BLaER1 treated with 17β-estradiol and CSF1 and Interleukin-3, amounts not matched to agents 10 nM and 100 nM (cell line): ENCODE data around the gene SLC46A2.

Experiments
- H3K27ac ChIP-seq, 11 experiments: shearing (Covaris generic); formaldehyde crosslinking; 2 replicates each; pipeline ENCODE4 v1.8.1; 2022
- H3K27me3 ChIP-seq, 11 experiments: shearing (Covaris generic); formaldehyde crosslinking; 2 replicates each; pipeline ENCODE4 v1.8.1; 2022
- H3K36me3 ChIP-seq, 11 experiments: shearing (Covaris generic); formaldehyde crosslinking; 2 replicates each; pipeline ENCODE4 v1.8.1; 2022
- H3K4me1 ChIP-seq, 10 experiments: shearing (Covaris generic); formaldehyde crosslinking; 2 replicates each; pipeline ENCODE4 v1.8.1; 2022
- H3K4me2 ChIP-seq, 11 experiments: shearing (Covaris generic); formaldehyde crosslinking; 2 replicates each; pipeline ENCODE4 v1.8.1; 2022
- H3K4me3 ChIP-seq, 10 experiments: shearing (Covaris generic); formaldehyde crosslinking; 2 replicates each; pipeline ENCODE4 v1.8.1; 2022
- H3K9ac ChIP-seq, 11 experiments: shearing (Covaris generic); formaldehyde crosslinking; 2 replicates each; pipeline ENCODE4 v1.8.1; 2022
- H3K9me3 ChIP-seq, 11 experiments: shearing (Covaris generic); formaldehyde crosslinking; replicated peaks in 1 of 11; 2 replicates each; pipeline ENCODE4 v1.8.1; 2022
- H4K20me1 ChIP-seq, 11 experiments: shearing (Covaris generic); formaldehyde crosslinking; 2 replicates each; pipeline ENCODE4 v1.8.1; 2022
- Cebpa-rat ChIP-seq, 11 experiments: shearing (Covaris generic); IDR thresholded peaks; 2 replicates each; pipeline ENCODE4 v1.8.1; 2022

SLC46A2 gene

DNA sequence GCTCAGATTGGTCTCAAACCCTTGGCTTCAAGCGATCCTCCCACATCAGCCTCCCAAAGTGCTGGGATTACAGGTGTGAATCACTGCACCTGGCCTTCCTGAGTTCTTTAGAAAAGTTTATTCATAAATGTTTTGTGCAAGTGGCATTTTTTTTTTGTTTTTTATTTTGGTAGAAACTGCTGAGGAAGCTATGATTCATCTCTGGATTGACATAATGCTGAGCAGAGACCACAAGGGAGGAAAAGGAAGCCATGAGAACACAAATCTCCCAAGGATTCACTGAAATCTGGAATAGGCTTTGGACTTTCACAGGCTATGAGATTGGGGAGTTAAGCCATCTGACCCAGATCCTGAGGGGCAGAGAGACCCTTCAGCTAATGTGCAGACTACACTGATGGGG lies 3.4 kb upstream of the SLC46A2 start:
- peaks cover 0 to 17% (median 0%) of the 10 kb centered on the region in 11 experiments; a peak in 6 of 22 replicates for H3K36me3 ChIP-seq
- no peaks in the 10 kb centered on the region for H3K27me3 ChIP-seq
- peak overlapping the region in 9 of 11 experiments; percentile 20 to 89 (median 81); a peak in 17 of 22 replicates for H3K4me2 ChIP-seq
- H3K27ac ChIP-seq, result peak overlapping the region in 10 of 11 experiments; percentile 40 to 99 (median 89); a peak in 19 of 22 replicates
- H3K4me3 ChIP-seq, result peak overlapping the region in 2 of 10 experiments; percentile 1 to 2; a peak in 2 of 20 replicates
- no peaks in the 10 kb centered on the region for H4K20me1 ChIP-seq
- no peak for TF ChIP-seq Cebpa-rat (IDR thresholded peaks at IDR 0.05)
- peak overlapping the region in 8 of 11 experiments; percentile 31 to 81 (median 78); a peak in 13 of 22 replicates for H3K9ac ChIP-seq
- peaks cover 0 to 79% (median 58%) of the 10 kb centered on the region in 10 experiments; a peak in 18 of 20 replicates for H3K4me1 ChIP-seq
- H3K9me3 ChIP-seq, result peaks cover 0 to 30% (median 21%) of the 10 kb centered on the region in 11 experiments; a peak in 20 of 22 replicates

DNA sequence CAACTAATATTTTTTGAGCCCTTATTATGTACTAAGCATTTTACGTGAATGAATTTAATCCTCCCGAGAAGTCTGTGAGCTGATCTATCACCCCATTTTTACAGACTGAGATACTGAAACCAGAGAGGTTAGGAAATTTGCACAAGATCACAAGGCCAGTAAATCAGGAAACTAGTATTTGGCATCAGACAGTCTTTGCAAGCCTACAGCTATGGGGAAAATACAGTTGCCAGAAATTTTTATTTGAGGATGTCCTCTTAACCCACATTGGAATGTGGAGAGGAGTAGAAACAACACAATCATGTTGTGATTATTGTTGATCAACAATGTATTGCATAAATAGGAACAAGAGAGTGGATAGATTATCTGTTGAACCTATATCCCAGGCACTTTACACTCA lies 2.3 kb upstream of the SLC46A2 start:
- H3K9ac ChIP-seq, result peak overlapping the region in 5 of 11 experiments; percentile 78 to 81 (median 80); a peak in 6 of 22 replicates
- no peak overlapping the region for H3K4me3 ChIP-seq
- TF ChIP-seq Cebpa-rat (IDR thresholded peaks at IDR 0.05), result no peak

DNA sequence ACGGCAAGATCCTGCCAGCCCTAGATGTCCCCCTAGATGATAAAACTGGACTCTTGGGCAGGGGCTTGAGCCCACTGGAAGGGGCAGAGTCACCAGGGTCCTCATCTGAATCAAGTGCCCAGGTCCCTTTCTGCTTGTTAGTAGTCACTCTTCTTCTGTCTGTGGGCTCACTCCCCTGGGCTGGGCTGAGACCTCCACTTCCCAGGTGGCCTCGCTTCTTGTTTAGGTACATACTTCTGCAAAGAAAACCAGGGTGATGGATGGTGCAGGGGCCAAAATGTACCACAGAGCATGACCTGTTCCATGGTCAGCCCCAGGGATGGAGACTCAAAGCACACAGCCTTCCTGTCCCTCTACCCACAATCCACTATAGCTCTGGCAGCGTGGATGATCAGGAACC lies 845 bp upstream of the SLC46A2 start:
- Histone ChIP-seq H4K20me1 (no peaks in the 10 kb centered on the region), H3K36me3 (peaks cover 0 to 18% (median 0%) of the 10 kb centered on the region in 11 experiments; a peak in 6 of 22 replicates), H3K4me1 (peaks cover 0 to 66% (median 44%) of the 10 kb centered on the region in 10 experiments; a peak in 18 of 20 replicates), H3K27ac (peak overlapping the region in 5 of 11 experiments; percentile 38 to 99 (median 95); a peak in 9 of 22 replicates), H3K4me2 (peak overlapping the region in 3 of 11 experiments; percentile 83 to 88 (median 85); a peak in 5 of 22 replicates), H3K27me3 (no peaks in the 10 kb centered on the region), H3K9me3 (peaks cover 0 to 31% (median 21%) of the 10 kb centered on the region in 11 experiments; a peak in 20 of 22 replicates), H3K4me3 (no peak overlapping the region), H3K9ac (no peak overlapping the region)
- TF ChIP-seq Cebpa-rat (IDR thresholded peaks at IDR 0.05), result no peak

More for the DNA sequence above, 2.3 kb upstream of the SLC46A2 start:
- Histone ChIP-seq H4K20me1 (no peaks in the 10 kb centered on the region), H3K36me3 (peaks cover 0 to 18% (median 0%) of the 10 kb centered on the region in 11 experiments; a peak in 6 of 22 replicates), H3K4me1 (peaks cover 0 to 70% (median 48%) of the 10 kb centered on the region in 10 experiments; a peak in 18 of 20 replicates), H3K27me3 (no peaks in the 10 kb centered on the region), H3K27ac (peak overlapping the region in 7 of 11 experiments; percentile 75 to 99 (median 95); a peak in 13 of 22 replicates), H3K4me2 (peak overlapping the region in 6 of 11 experiments; percentile 77 to 89 (median 84); a peak in 12 of 22 replicates), H3K9me3 (peaks cover 0 to 31% (median 21%) of the 10 kb centered on the region in 11 experiments; a peak in 20 of 22 replicates)

DNA sequence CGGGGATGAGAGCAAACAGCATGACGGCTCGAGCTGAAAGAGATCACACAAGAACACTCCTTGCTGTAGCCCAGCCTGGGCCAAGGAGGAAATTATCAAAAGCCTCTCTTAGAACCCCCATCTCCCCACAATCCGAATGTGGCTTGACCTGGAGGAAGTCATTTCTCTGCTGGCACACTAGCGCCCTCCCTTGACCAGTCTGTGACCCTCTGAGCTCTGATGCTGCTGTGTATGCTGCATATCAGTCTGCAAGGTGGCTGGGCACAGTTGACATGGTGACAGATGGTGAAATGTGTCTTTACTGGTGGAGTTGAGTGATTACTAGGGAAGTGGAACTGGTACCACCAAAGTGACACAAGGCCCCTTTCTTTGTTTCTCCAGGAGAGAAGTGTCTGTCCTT lies 3.3 kb downstream of the SLC46A2 start:
- Histone ChIP-seq H3K36me3 (peaks cover 0 to 18% (median 0%) of the 10 kb centered on the region in 11 experiments; a peak in 6 of 22 replicates), H3K9me3 (peaks cover 0 to 31% (median 21%) of the 10 kb centered on the region in 11 experiments; a peak in 20 of 22 replicates), H3K27ac (peak overlapping the region in 4 of 11 experiments; percentile 0 to 43 (median 36); a peak in 5 of 22 replicates), H3K27me3 (no peaks in the 10 kb centered on the region), H3K4me2 (peak overlapping the region in 5 of 11 experiments; percentile 5 to 42 (median 34); a peak in 7 of 22 replicates), H3K9ac (no peak overlapping the region), H3K4me3 (no peak overlapping the region), H3K4me1 (peaks cover 0 to 53% (median 10%) of the 10 kb centered on the region in 10 experiments; a peak in 10 of 20 replicates), H4K20me1 (no peaks in the 10 kb centered on the region)
- TF ChIP-seq Cebpa-rat (IDR thresholded peaks at IDR 0.05), result no peak

DNA sequence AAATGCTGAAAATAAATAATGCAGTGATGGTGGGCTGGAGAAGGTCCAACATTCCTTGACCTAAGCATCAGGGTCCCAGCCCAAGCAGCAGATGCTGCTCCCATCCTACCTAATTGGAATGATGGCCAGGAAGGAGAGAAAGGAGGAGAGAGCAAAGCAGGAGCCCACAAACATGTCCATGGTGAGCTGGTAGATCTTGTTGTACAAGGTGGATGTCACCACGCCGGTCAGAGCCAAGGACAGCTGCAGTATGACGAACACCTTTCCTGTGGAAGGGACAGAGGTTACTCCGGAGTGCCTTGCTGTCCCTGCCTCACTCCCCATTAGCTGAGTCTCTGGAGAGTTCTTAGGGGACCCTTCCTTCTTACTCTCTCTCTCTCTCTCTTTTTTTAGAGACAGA lies 4.3 kb downstream of the SLC46A2 start:
- Histone ChIP-seq H3K36me3 (peaks cover 0 to 24% (median under 1%) of the 10 kb centered on the region in 11 experiments; a peak in 8 of 22 replicates), H3K27me3 (no peaks in the 10 kb centered on the region), H3K4me1 (peaks cover 0 to 45% (median 8%) of the 10 kb centered on the region in 10 experiments; a peak in 8 of 20 replicates), H3K27ac (peak overlapping the region in 2 of 11 experiments; percentile 39 to 43; a peak in 2 of 22 replicates), H4K20me1 (no peaks in the 10 kb centered on the region), H3K9me3 (peaks cover 0 to 26% (median 21%) of the 10 kb centered on the region in 11 experiments; a peak in 20 of 22 replicates), H3K4me2 (no peak overlapping the region), H3K4me3 (no peak overlapping the region), H3K9ac (no peak overlapping the region)
- no peak for TF ChIP-seq Cebpa-rat (IDR thresholded peaks at IDR 0.05)

DNA sequence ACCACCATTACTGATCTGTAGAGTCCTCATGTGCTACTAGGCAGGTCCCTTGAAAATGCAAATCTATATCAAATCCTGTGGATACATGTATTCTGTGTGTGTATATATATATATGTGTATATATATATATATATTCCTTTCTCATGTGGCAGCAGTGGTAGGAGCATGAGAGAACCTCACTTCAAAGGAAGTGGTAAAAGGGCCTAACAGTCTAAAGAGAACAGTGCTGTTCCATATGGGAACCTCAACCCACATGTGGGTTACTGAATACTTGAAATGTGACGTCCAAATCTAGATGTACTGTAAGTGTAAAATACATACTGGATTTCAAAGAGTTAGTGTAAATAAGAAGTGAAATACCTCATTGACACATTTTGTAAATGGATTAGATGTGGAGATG lies 5.4 kb downstream of the SLC46A2 start:
- Histone ChIP-seq H3K36me3 (peaks cover 0 to 33% (median 4%) of the 10 kb centered on the region in 11 experiments; a peak in 11 of 22 replicates), H3K4me1 (peaks cover 0 to 50% (median 8%) of the 10 kb centered on the region in 10 experiments; a peak in 8 of 20 replicates), H3K9me3 (peaks cover 0 to 16% (median 11%) of the 10 kb centered on the region in 11 experiments; a peak in 20 of 22 replicates), H3K27ac (no peak overlapping the region), H3K9ac (no peak overlapping the region), H3K4me3 (no peak overlapping the region), H3K4me2 (peak overlapping the region in 1 of 11 experiments; percentile 15; a peak in 1 of 22 replicates), H4K20me1 (no peaks in the 10 kb centered on the region), H3K27me3 (no peaks in the 10 kb centered on the region)
- TF ChIP-seq Cebpa-rat (IDR thresholded peaks at IDR 0.05), result no peak

DNA sequence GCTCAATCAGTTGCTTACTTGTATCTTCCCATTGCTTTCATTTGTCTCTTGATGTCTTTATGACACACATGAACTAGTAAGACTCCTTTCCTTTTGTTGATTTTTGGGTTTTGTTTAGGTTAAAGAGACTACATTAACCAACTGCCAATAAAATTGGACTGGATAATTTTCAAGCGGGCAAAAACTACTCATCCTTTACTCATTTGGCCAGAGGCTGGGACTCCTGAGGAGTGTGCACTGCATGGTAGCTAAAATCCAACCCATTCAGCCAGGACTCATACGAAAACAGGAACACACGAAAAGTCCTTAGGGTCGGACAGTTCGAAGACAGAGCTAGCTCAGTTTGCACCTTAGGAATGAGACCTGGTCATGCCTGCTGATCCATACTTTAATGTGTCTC lies 6.0 kb downstream of the SLC46A2 start:
- no peak for TF ChIP-seq Cebpa-rat (IDR thresholded peaks at IDR 0.05)
- 0 out of 22 replicates have a peak overlapping the region, but pooled peaks of 1 of the 11 experiments have one; percentile 15 for H3K4me2 ChIP-seq
- H3K4me1 ChIP-seq, result peaks cover 0 to 50% (median 8%) of the 10 kb centered on the region in 10 experiments; a peak in 8 of 20 replicates
- no peaks in the 10 kb centered on the region for H4K20me1 ChIP-seq
- no peak overlapping the region for H3K27ac ChIP-seq
- no peak overlapping the region for H3K4me3 ChIP-seq
- peaks cover 0 to 33% (median 5%) of the 10 kb centered on the region in 11 experiments; a peak in 12 of 22 replicates for H3K36me3 ChIP-seq
- no peaks in the 10 kb centered on the region for H3K27me3 ChIP-seq
- H3K9ac ChIP-seq, result no peak overlapping the region
- peaks cover 0 to 10% (median 5%) of the 10 kb centered on the region in 11 experiments; a peak in 18 of 22 replicates for H3K9me3 ChIP-seq

DNA sequence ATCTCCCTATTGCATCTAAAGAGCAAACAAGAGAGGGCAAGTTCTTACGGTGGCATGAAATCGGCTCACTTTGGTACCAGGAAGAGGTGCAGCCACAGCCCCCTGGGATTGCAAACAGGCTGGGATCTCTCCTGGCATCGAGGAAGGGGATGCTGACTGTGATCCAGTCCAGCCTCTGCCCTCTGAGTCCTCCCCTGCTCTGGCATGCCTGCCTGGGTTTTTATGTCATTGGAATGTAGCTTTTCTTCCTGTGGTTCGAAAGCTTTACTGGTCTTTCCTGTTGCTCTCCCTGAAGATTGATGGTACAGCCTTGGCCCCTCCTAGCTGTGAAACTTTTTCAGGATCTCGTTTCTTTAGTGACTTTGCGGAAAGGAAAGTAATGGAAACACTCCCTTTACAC lies 6.6 kb downstream of the SLC46A2 start:
- Histone ChIP-seq H3K36me3 (peaks cover 0 to 33% (median 5%) of the 10 kb centered on the region in 11 experiments; a peak in 12 of 22 replicates), H3K27ac (no peak overlapping the region), H3K4me2 (peak overlapping the region in 3 of 11 experiments; percentile 20 to 39 (median 23); a peak in 1 of 22 replicates), H3K4me3 (no peak overlapping the region), H4K20me1 (no peaks in the 10 kb centered on the region), H3K9me3 (peaks cover 0 to 3% (median 0%) of the 10 kb centered on the region in 11 experiments; a peak in 4 of 22 replicates), H3K4me1 (peaks cover 0 to 50% (median 8%) of the 10 kb centered on the region in 10 experiments; a peak in 8 of 20 replicates), H3K27me3 (no peaks in the 10 kb centered on the region), H3K9ac (no peak overlapping the region; a peak in 1 of 22 replicates)
- no peak for TF ChIP-seq Cebpa-rat (IDR thresholded peaks at IDR 0.05)

DNA sequence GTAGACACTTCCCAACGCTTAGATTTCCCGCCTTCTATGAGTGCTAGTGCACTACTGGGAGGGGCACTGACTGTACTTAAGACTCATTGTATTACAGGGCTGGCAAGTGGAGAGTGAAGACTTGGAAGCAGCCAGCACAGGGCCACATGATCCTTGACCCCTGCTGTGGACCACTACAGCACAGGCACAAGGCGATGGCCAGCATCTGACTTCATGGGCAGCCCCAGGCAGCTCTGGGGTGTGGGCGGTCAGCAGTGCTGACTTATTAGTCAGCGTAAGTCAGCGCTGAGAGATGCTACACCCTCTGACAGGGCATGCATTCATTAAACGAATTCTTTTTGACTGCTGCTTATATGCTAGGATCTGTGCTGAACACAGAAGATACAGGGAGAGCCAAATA lies 9.3 kb downstream of the SLC46A2 start:
- H3K4me1 ChIP-seq, result peaks cover 0 to 37% (median 4%) of the 10 kb centered on the region in 10 experiments; a peak in 8 of 20 replicates
- H4K20me1 ChIP-seq, result no peaks in the 10 kb centered on the region
- peaks cover 3 to 57% (median 18%) of the 10 kb centered on the region in 11 experiments; a peak in 17 of 22 replicates for H3K36me3 ChIP-seq
- H3K27me3 ChIP-seq, result no peaks in the 10 kb centered on the region
- H3K9ac ChIP-seq, result no peak overlapping the region
- no peak overlapping the region for H3K4me3 ChIP-seq
- no peaks in the 10 kb centered on the region for H3K9me3 ChIP-seq
- peak overlapping the region in 2 of 11 experiments; percentile 2 to 12; a peak in 2 of 22 replicates for H3K4me2 ChIP-seq
- no peak for TF ChIP-seq Cebpa-rat (IDR thresholded peaks at IDR 0.05)
- no peak overlapping the region; a peak in 1 of 22 replicates for H3K27ac ChIP-seq
